ENCODE results near the gene TMEM18. TPM values are rescaled to one million over a fixed set of nuclear protein-coding genes. Genes with fewer than 3 reads are reported as not detected.

Gene TMEM18
- total RNA-seq, 1 experiment from 2014 or later: 33.5 TPM

GRCh38 chr2:676647-677055 lies 555 bp downstream of the TMEM18 start:
- intact Hi-C loops (cut with micrococcal nuclease): loop anchor here (2.0 kb wide), 2 partner anchors 64 to 412 kb away; partner anchors contain the start of genes ACP1 and SH3YL1

More at GRCh38 chr2:676647-677055, 555 bp downstream of the TMEM18 start:
- DNase-seq (ENCODE audit: low read depth, low spot score): peak; percentile 93
- Histone ChIP-seq H3K4me1 (ENCODE audit: control insufficient read depth in 1 of 2, insufficient read depth in 2 of 2, low read length in 2 of 2) (peaks cover 5 to 16% of the 10 kb centered on the region in 2 experiments; a peak in 3 of 4 replicates), H2AFZ (ENCODE audit: low read depth, low read length, poor library complexity, severe bottlenecking) (no peak overlapping the region), H3K36me3 (ENCODE audit: control insufficient read depth in 1 of 2, insufficient read depth in 2 of 2, low read length in 2 of 2) (peaks cover 17 to 18% of the 10 kb centered on the region in 2 experiments), H3K27me3 (ENCODE audit: insufficient read depth, low read length) (no peaks in the 10 kb centered on the region), H3K9me3 (ENCODE audit: control insufficient read depth in 1 of 2, insufficient read depth in 1 of 2, low read depth in 1 of 2, low read length in 2 of 2) (no peaks in the 10 kb centered on the region), H3K27ac (ENCODE audit: low read depth, low read length) (peak overlapping the region; percentile 96), H3K4me3 (replicated peaks in 1 of 2; ENCODE audit: low read depth in 1 of 2, low read length in 2 of 2) (peak overlapping the region; percentile 52 to 78), H3K9ac (ENCODE audit: low read length) (peak overlapping the region; percentile 95), H3K4me2 (ENCODE audit: low read length) (peak overlapping the region; percentile 92), H4K20me1 (ENCODE audit: insufficient read depth) (no peaks in the 10 kb centered on the region), H3K79me2 (ENCODE audit: insufficient read depth, low read length) (peaks cover 45% of the 10 kb centered on the region), H3K9me2 (ENCODE audit: insufficient read depth) (no peaks in the 10 kb centered on the region)
- no TSS peak for BruUV-seq (replicated peaks)
- ChIA-PET POLR2A (interaction anchor here (0.8 to 1.0 kb wide), 2 partner anchors 14 to 64 kb away, joined by 4 to 5 read pairs; no protein-coding TSS in a partner anchor), CTCF (interaction anchor here (0.7 to 1.0 kb wide), 2 partner anchors 9 to 39 kb away, joined by 3 read pairs; no protein-coding TSS in a partner anchor), RAD21 (ENCODE audit: low non-redundant PET in 1 of 2, low total read pairs in 2 of 2, uncharacterized antibody in 2 of 2, unreplicated experiment in 2 of 2) (no interaction called here)
- ATAC-seq: peak; percentile 91
- TF ChIP-seq SP1 (IDR thresholded peaks at IDR 0.05; ENCODE audit: low read depth) (peak; percentile 32; the same call in 1 of the 2 replicates), SRF (IDR thresholded peaks at IDR 0.05; ENCODE audit: low read depth) (no peak), MAX (IDR thresholded peaks at IDR 0.05) (peak; percentile 94), EGR1 (IDR thresholded peaks at IDR 0.05; ENCODE audit: low read depth) (peak; percentile 94), ZNF274 (IDR thresholded peaks at IDR 0.05; ENCODE audit: low read depth, low read length) (no peak), ELF1 (IDR thresholded peaks at IDR 0.05; ENCODE audit: borderline replicate concordance, low read depth) (no peak), SIN3A (IDR thresholded peaks at IDR 0.05; ENCODE audit: low read depth) (0 out of 2 replicates have a peak, but pooled peaks have one; percentile 81), POLR2AphosphoS5 (IDR thresholded peaks at IDR 0.05; ENCODE audit: low read depth, low read length) (peak; percentile 20; the same call in 1 of the 2 replicates), ZBTB33 (IDR thresholded peaks at IDR 0.05; ENCODE audit: extremely low read depth, insufficient replicate concordance, low read length) (no peak), CBX3 (IDR thresholded peaks at IDR 0.05; ENCODE audit: low read depth) (no peak)

Data from HCT116 (cell line).